Osteoblast (primary cell): ENCODE data around the gene FAM117A. TPM values are rescaled to one million over a fixed set of nuclear protein-coding genes. Genes with fewer than 3 reads are reported as not detected.
A peak's percentile ranks its signal among the peaks of the same experiment; 100 is the strongest.
"Not testable (repeated sequence)": the region's sequence is repeated elsewhere in the genome, so short reads cannot be mapped to it uniquely, and the experiment has no call there.

Source experiments
- DNase-seq: peaks from one replicate; pipeline ENCODE4 v3.0.0; 2011; ENCODE audit warnings: low spot score, mixed read lengths; ENCODE audit not compliant: insufficient read length; ENCODE audit errors: missing footprints
- H2AFZ ChIP-seq: 2 replicates; pipeline ENCODE4 v1.6.0; 2011; ENCODE audit warnings: mild to moderate bottlenecking, low read length
- H3K27ac ChIP-seq: 2 replicates; pipeline ENCODE4 v1.5.1; 2011; ENCODE audit warnings: mild to moderate bottlenecking, low read depth, low read length, moderate library complexity
- H3K27me3 ChIP-seq: 2 replicates; pipeline ENCODE4 v1.6.0; 2012; ENCODE audit warnings: mild to moderate bottlenecking, control low read depth, inconsistent platforms, low read length, moderate library complexity; ENCODE audit not compliant: insufficient read depth
- H3K36me3 ChIP-seq: 2 replicates; pipeline ENCODE4 v1.5.1; 2011; ENCODE audit warnings: mild to moderate bottlenecking, low read length, control low read depth, moderate library complexity; ENCODE audit not compliant: insufficient read depth
- H3K4me1 ChIP-seq: 2 replicates; pipeline ENCODE4 v1.5.1; 2011; ENCODE audit warnings: mild to moderate bottlenecking, low read length, control low read depth, moderate library complexity; ENCODE audit not compliant: insufficient read depth
- H3K4me2 ChIP-seq: 2 replicates; pipeline ENCODE4 v1.6.0; 2011; ENCODE audit warnings: mild to moderate bottlenecking, low read length; ENCODE audit not compliant: insufficient read depth
- H3K4me3 ChIP-seq: fragments of 200-600 bp; sonication (generic); 3 replicates; pipeline ENCODE4 v1.5.1; 2012; ENCODE audit warnings: mild to moderate bottlenecking, low read length, inconsistent platforms; ENCODE audit not compliant: insufficient read depth
- H3K79me2 ChIP-seq: 2 replicates; pipeline ENCODE4 v1.6.0; 2012; ENCODE audit warnings: mild to moderate bottlenecking, low read length, control low read depth, inconsistent platforms; ENCODE audit not compliant: insufficient read depth
- H3K9me3 ChIP-seq: 2 replicates; pipeline ENCODE4 v1.5.1; 2011; ENCODE audit warnings: low read depth, low read length, control low read depth
- H4K20me1 ChIP-seq: 2 replicates; pipeline ENCODE4 v1.6.0; 2012; ENCODE audit warnings: mild to moderate bottlenecking, low read length, control low read depth; ENCODE audit not compliant: insufficient read depth
- CTCF ChIP-seq: IDR thresholded peaks from 2 replicates; pipeline ENCODE4 v1.5.1; 2011; ENCODE audit warnings: mild to moderate bottlenecking, low read depth, low read length, moderate library complexity; ENCODE audit errors: extremely low read depth
- total RNA-seq: library from RNA; depleted of rRNA; stranded (reverse); fragments of >200 nt; gene quantifications from 2 replicates; pipeline ENCODE4 v1.2.3, GENCODE V29; 2012

Gene FAM117A
- total RNA-seq, 1 donor = 8.7 TPM

GRCh38 chr17:49725452-49726130, 38.3 kb downstream of the FAM117A start:
- Histone ChIP-seq H3K4me1 (peaks cover 9% of the 10 kb centered on the region), H3K79me2 (no peaks in the 10 kb centered on the region), H3K4me3 (no peak overlapping the region)

GRCh38 chr17:49724552-49724951, 39.4 kb downstream of the FAM117A start:
- not testable (repeated sequence) for H3K79me2 ChIP-seq, H3K36me3 ChIP-seq, H3K4me2 ChIP-seq, H3K9me3 ChIP-seq, H4K20me1 ChIP-seq, H3K27me3 ChIP-seq, H3K4me1 ChIP-seq, H2AFZ ChIP-seq, DNase-seq, H3K4me3 ChIP-seq, H3K27ac ChIP-seq

More at GRCh38 chr17:49725452-49726130, 38.3 kb downstream of the FAM117A start:
- H3K9me3 ChIP-seq = no peaks in the 10 kb centered on the region
- no peak overlapping the region for H2AFZ ChIP-seq
- peaks cover 4% of the 10 kb centered on the region for H4K20me1 ChIP-seq
- no peak for TF ChIP-seq CTCF
- H3K4me2 ChIP-seq = no peak overlapping the region
- H3K27me3 ChIP-seq = no peaks in the 10 kb centered on the region
- no peak for DNase-seq
- no peak overlapping the region for H3K27ac ChIP-seq
- no peaks in the 10 kb centered on the region for H3K36me3 ChIP-seq

GRCh38 chr17:49723423-49723822, 40.5 kb downstream of the FAM117A start:
- H3K79me2 ChIP-seq = no peaks in the 10 kb centered on the region
- H3K9me3 ChIP-seq = no peaks in the 10 kb centered on the region
- H3K4me3 ChIP-seq = no peak overlapping the region
- no peaks in the 10 kb centered on the region for H4K20me1 ChIP-seq
- H3K4me2 ChIP-seq = no peak overlapping the region
- no peak overlapping the region for H3K27ac ChIP-seq
- no peak for DNase-seq
- H3K4me1 ChIP-seq = no peaks in the 10 kb centered on the region
- no peaks in the 10 kb centered on the region for H3K27me3 ChIP-seq
- no peak for TF ChIP-seq CTCF
- H3K36me3 ChIP-seq = peaks cover 4% of the 10 kb centered on the region
- peak overlapping the region; percentile 68 for H2AFZ ChIP-seq

GRCh38 chr17:49722066-49722465, 41.9 kb downstream of the FAM117A start:
- no peak overlapping the region for H3K27ac ChIP-seq
- no peak overlapping the region for H2AFZ ChIP-seq
- no peaks in the 10 kb centered on the region for H3K9me3 ChIP-seq
- no peak overlapping the region for H3K4me3 ChIP-seq
- peaks cover 8% of the 10 kb centered on the region for H3K4me1 ChIP-seq
- no peak overlapping the region for H3K4me2 ChIP-seq
- H3K79me2 ChIP-seq = no peaks in the 10 kb centered on the region
- H3K27me3 ChIP-seq = no peaks in the 10 kb centered on the region
- H3K36me3 ChIP-seq = peaks cover 4% of the 10 kb centered on the region
- H4K20me1 ChIP-seq = no peaks in the 10 kb centered on the region
- TF ChIP-seq CTCF = no peak
- DNase-seq = no peak
